OCI-LY1 (cell line): ENCODE measurements around the gene ACTL8.

Source experiments
- EZH2 ChIP-seq: fragments of 200-600 bp; sonication (generic), shearing (Covaris generic); IDR thresholded peaks from 2 replicates; pipeline ENCODE4 v1.8.0; 2017; ENCODE audit warnings: borderline replicate concordance, mixed run types, mild to moderate bottlenecking, antibody characterized with exemption, low read length, moderate library complexity, mixed read lengths
- TF ChIP-seq, protein P1 (sequence below): fragments of 200-600 bp; sonication (generic), shearing (Covaris generic); IDR thresholded peaks from 2 replicates; pipeline ENCODE4 v1.5.1; 2017; ENCODE audit warnings: mild to moderate bottlenecking, antibody characterized with exemption, low read length, moderate library complexity, mixed read lengths

- TF ChIP-seq, protein P1, sequence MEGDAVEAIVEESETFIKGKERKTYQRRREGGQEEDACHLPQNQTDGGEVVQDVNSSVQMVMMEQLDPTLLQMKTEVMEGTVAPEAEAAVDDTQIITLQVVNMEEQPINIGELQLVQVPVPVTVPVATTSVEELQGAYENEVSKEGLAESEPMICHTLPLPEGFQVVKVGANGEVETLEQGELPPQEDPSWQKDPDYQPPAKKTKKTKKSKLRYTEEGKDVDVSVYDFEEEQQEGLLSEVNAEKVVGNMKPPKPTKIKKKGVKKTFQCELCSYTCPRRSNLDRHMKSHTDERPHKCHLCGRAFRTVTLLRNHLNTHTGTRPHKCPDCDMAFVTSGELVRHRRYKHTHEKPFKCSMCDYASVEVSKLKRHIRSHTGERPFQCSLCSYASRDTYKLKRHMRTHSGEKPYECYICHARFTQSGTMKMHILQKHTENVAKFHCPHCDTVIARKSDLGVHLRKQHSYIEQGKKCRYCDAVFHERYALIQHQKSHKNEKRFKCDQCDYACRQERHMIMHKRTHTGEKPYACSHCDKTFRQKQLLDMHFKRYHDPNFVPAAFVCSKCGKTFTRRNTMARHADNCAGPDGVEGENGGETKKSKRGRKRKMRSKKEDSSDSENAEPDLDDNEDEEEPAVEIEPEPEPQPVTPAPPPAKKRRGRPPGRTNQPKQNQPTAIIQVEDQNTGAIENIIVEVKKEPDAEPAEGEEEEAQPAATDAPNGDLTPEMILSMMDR = no peak
- TF ChIP-seq EZH2 = no peak
These were observed 19.3 kb upstream of the ACTL8 start for GRCh38 chr1:17735793-17736192.
